ENCODE data around the gene CISTR. TPM values are rescaled to one million over a fixed set of nuclear protein-coding genes. Genes with fewer than 3 reads are reported as not detected.

Gene CISTR
- total RNA-seq, 6 donors from 2014 or later = not detected

- TF ChIP-seq CTCF (IDR thresholded peaks at IDR 0.05) (no peak), POLR2AphosphoS5 (IDR thresholded peaks at IDR 0.05) (no peak), EP300 (IDR thresholded peaks at IDR 0.05) (no peak), POLR2A (IDR thresholded peaks at IDR 0.05) (no peak)
- H3K4me1 ChIP-seq = peaks cover 4 to 28% (median 12%) of the 10 kb centered on the region in 4 donors
- no peaks in the 10 kb centered on the region for H3K9me3 ChIP-seq
- H3K36me3 ChIP-seq = no peaks in the 10 kb centered on the region
- no peak for ATAC-seq (ENCODE audit: low FRiP score in 2 of 2)
- DNase-seq = no peak
- H3K27me3 ChIP-seq = peaks cover 0 to 5% (median 0%) of the 10 kb centered on the region in 4 donors
- H3K4me3 ChIP-seq = no peak overlapping the region
- WGBS, 2 donors = 50 to 54% methylated on average over 7 of the region's 7 CpGs
- no peak overlapping the region for H3K27ac ChIP-seq
Observed at GRCh38 chr12:53758081-53758729, 6.4 kb upstream of the CISTR start.

- WGBS, 2 donors = 10 to 11% methylated on average over 12 to 17 of the region's 17 CpGs
- peak; percentile 72 to 89 for ATAC-seq (ENCODE audit: low FRiP score in 2 of 2)
- Histone ChIP-seq H3K9me3 (no peaks in the 10 kb centered on the region), H3K4me3 (peak overlapping the region in 1 of 4 donors; percentile 8), H3K27me3 (peaks cover 0 to 7% (median 0%) of the 10 kb centered on the region in 4 donors), H3K4me1 (peaks cover 4 to 30% (median 12%) of the 10 kb centered on the region in 4 donors), H3K36me3 (no peaks in the 10 kb centered on the region), H3K27ac (no peak overlapping the region)
- TF ChIP-seq EP300 (IDR thresholded peaks at IDR 0.05) = no peak
- TF ChIP-seq POLR2AphosphoS5 (IDR thresholded peaks at IDR 0.05) = no peak
- TF ChIP-seq POLR2A (IDR thresholded peaks at IDR 0.05) = no peak
- TF ChIP-seq CTCF (IDR thresholded peaks at IDR 0.05) = peak; percentile 76 to 92 (median 84)
- DNase-seq = peak in 1 of 2 donors; percentile 81
Observed at GRCh38 chr12:53757101-53757770, 5.5 kb upstream of the CISTR start.

- DNase-seq (no peak), ATAC-seq (ENCODE audit: low FRiP score in 2 of 2) (no peak)
- H3K27me3 ChIP-seq = peaks cover 0 to 14% (median 3%) of the 10 kb centered on the region in 4 donors
- no peaks in the 10 kb centered on the region for H3K36me3 ChIP-seq
- H3K27ac ChIP-seq = no peak overlapping the region
- TF ChIP-seq CTCF (IDR thresholded peaks at IDR 0.05) = no peak
- TF ChIP-seq POLR2A (IDR thresholded peaks at IDR 0.05) = no peak
- no peak for TF ChIP-seq POLR2AphosphoS5 (IDR thresholded peaks at IDR 0.05)
- no peak for TF ChIP-seq EP300 (IDR thresholded peaks at IDR 0.05)
- H3K4me1 ChIP-seq = peaks cover 10 to 38% (median 18%) of the 10 kb centered on the region in 4 donors
- peak overlapping the region in 1 of 4 donors; percentile 8 for H3K4me3 ChIP-seq
- 84 to 85% methylated on average over 4 to 5 of the region's 5 CpGs for WGBS, 2 donors
- no peaks in the 10 kb centered on the region for H3K9me3 ChIP-seq
Observed at GRCh38 chr12:53756300-53757100, 4.7 kb upstream of the CISTR start.

GRCh38 chr12:53755893-53756292, 4.1 kb upstream of the CISTR start:
- DNase-seq (no peak), ATAC-seq (ENCODE audit: low FRiP score in 2 of 2) (no peak)
- no peak overlapping the region for H3K4me3 ChIP-seq
- peaks cover 0 to 20% (median 6%) of the 10 kb centered on the region in 4 donors for H3K27me3 ChIP-seq
- no peaks in the 10 kb centered on the region for H3K9me3 ChIP-seq
- H3K36me3 ChIP-seq = no peaks in the 10 kb centered on the region
- 28 to 41% methylated on average over 3 of the region's 3 CpGs for WGBS, 2 donors
- H3K27ac ChIP-seq = no peak overlapping the region
- TF ChIP-seq CTCF (IDR thresholded peaks at IDR 0.05) (no peak), POLR2AphosphoS5 (IDR thresholded peaks at IDR 0.05) (no peak), EP300 (IDR thresholded peaks at IDR 0.05) (no peak), POLR2A (IDR thresholded peaks at IDR 0.05) (no peak)
- H3K4me1 ChIP-seq = peaks cover 16 to 44% (median 24%) of the 10 kb centered on the region in 4 donors
